Kidney capillary endothelial cell (primary cell): ENCODE data around the gene GRIN2B.
A peak's percentile ranks its signal among the peaks of the same experiment; 100 is the strongest.

Source experiments
- DNase-seq: peaks from one replicate; pipeline ENCODE4 v3.0.0-alpha.2; 2018; ENCODE audit warnings: low spot score

The GRIN2B gene

DNA sequence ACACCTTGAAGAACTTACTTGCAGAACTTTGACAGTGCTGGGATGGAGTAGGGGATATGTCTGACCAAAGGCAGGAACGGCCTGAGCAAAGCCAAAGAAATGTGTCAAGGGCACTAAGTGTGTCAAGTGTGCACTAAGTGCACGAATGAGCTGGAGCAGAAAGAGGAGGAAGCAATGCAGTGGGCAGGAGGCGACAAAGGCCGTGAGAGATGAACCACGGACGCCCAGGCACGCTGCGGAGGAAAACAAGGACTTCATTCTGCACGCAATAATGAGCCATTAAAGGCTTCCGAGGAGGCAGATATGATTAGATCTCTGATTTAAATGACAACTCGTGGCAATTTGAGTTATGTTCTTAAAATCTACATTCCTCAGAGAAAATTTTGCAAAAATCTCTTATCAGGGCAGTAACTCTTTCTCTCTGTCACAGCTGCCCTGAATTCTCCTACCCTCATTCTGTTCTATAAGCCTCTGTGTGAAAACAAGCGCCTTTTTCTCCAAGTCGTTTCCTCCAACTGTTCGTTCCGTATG lies 25.3 kb downstream of the GRIN2B start:
- no peak for DNase-seq

GRCh38 chr12:13952096-13952495 lies 29.3 kb downstream of the GRIN2B start:
- DNase-seq, result no peak

GRCh38 chr12:13950502-13950901 lies 30.9 kb downstream of the GRIN2B start:
- DNase-seq, result no peak

- no peak for DNase-seq
Measured at GRCh38 chr12:13948621-13949020, 32.8 kb downstream of the GRIN2B start.

- no peak for DNase-seq
Measured at GRCh38 chr12:13947276-13947946, 34.0 kb downstream of the GRIN2B start.

GRCh38 chr12:13945641-13946040 lies 35.8 kb downstream of the GRIN2B start:
- no peak for DNase-seq

- no peak for DNase-seq
Measured at GRCh38 chr12:13945236-13945635, 36.2 kb downstream of the GRIN2B start.

DNA sequence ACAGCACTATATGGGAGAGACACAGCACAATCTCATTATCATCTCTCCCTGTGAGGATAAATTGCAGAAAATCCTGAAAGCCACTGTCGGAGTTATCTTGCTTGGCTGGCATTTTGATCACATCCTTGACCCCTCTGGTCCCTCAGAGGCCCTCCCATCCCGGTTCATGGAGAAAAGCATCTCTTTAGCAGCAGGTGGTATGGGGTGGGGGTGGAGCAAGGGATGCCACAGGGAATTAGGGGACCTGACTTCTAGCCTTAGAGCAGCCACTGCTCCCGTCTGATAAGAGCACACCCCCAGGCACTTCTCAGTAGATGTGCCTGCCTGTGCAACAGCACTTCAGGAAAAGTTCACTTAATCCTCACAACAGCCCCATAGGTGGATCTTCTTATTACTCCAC lies 38.6 kb downstream of the GRIN2B start:
- DNase-seq, result no peak

DNA sequence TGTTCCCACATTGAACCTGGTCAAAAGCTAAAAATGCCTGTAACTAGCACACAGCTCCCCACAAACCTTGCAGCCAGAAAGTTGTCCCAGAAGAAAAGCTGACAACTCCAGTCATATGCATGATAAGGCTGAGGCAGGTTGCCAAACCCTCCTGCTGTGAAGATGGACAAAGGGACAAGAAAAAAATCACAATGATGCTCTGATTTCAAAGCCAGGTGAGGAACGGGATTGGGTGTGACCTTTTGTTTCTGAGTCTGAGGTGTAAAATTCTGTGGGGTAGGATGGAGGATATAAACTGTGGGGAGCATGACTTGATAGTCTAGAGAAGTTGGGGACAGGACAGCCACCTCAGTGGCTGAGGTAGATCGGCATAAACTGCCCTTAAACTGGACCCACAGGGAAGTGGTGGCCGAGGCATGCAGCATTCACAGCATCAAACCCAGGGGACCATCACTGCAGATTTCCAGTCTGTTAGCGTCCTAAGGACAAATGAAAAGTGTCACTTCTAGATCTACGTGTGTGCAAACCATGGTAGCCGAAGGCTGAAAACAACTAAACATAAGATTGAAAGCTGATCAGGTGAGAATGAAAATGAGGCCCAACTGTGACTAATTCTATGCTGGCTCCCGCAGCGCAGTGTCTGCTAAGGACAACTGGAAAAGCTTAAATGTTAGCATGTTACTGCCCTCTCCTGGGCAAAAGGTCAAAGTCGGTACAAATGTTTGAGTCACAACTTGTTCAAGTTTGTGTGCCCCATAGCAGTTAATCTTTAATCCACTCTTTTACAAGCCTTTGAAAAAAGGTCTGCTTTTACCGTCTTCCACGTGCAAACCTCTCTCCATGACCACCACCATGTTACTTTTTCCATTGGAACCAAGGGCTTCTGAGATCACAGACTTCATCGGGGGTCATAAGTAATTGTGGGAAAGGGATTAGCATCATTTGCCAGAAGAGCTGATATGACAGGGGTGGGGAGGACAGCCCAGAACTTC lies 39.8 kb downstream of the GRIN2B start:
- peak; percentile 48 for DNase-seq

- DNase-seq, result no peak
Measured at GRCh38 chr12:13940335-13940865, 41.0 kb downstream of the GRIN2B start.

DNA sequence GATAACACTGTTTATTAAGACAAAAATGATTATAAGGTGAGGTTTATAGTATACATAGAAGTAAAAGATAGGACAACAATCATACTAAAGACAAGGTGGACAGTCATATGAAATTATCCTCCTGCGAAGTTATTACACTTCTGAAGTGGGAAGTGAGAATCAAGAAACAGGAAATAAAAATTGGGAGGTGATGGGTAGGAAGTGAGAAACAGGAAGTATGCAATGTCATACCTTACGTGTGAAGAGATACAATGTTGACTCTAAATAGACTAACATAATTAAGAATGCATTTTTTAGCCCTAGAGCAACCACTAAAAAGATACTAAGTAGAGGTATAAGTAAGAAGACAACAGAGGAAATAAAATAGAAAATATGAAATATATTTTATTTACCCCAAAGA lies 43.7 kb downstream of the GRIN2B start:
- DNase-seq, result no peak

- no peak for DNase-seq
Measured at GRCh38 chr12:13935169-13935568, 46.2 kb downstream of the GRIN2B start.
